ENCODE results near the gene PLXDC1.

- no peak for TF ChIP-seq POLR2A (IDR thresholded peaks at IDR 0.05; ENCODE audit: low read length)
- no peak for TF ChIP-seq GATA1 (IDR thresholded peaks at IDR 0.05; ENCODE audit: low read depth, low read length)
Observed at GRCh38 chr17:39125143-39125875, 26.1 kb downstream of the PLXDC1 start.

Measured in erythroblast (primary cell).